UCSD-AML1 (cell line): Measurements from ENCODE around the gene CSNK1G1.
"Not testable (repeated sequence)": the region's sequence is repeated elsewhere in the genome, so short reads cannot be mapped to it uniquely, and the experiment has no call there.

Source experiments
- DNase-seq: peaks from one replicate; lab custom pipeline; 2025; ENCODE audit not compliant: unreplicated experiment; lab: John Stamatoyannopoulos, UW

The CSNK1G1 gene

DNA sequence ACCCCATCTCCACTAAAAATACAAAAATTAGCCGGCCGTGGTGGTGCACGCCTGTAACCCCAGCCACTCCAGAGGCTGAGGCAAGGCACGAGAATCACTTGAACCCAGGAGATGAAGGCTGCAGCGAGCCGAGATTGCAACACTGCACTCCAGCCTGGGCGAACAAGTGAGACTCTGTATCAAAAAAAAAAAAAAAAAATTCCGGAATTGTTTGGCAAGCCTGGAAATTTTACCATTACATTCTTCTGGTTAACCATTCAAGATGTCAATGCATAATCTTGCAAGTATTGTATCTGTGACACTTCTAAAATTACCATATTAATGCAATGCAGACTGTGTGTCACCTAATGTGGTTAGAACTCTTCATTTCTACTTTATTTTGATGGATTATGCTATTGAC is 67.0 kb downstream of the CSNK1G1 start:
- no peak for DNase-seq

DNA sequence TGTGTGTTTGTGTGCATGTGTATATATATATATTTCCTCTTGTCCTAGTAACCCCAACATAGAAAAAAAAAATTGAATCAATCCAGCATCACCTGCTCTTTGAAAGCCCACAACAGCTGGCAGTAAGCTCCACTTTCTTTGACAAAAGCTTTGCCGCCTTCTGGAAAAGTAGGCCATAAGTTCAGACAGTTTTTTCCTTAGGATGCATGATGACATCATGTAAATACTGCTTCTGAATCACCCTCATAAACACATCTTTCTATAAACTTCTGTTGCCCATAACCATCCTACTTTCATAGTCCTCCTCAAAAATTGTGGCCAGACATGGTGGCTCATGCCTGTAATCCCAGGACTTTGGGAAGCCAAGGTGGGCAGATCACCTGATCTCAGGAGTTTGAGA is 67.4 kb downstream of the CSNK1G1 start:
- DNase-seq, result no peak

DNA sequence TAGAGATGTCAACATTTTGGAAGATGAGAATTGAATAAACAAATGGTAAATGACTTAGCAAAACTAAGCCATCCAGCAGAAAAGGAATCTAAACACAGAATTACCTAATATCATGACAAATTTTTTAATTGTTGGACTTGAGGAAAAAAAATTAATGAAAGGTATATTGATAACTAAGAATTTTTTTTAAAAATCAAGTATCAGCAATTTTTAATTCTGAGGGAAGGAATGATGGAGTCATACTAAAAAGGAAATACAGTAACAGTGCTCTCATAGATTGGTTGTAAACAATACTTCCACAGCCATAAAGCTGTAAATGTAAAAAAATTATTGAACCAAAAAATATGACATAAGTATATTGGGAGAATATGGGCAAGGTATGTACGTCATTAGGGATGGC is 68.0 kb downstream of the CSNK1G1 start:
- no peak for DNase-seq

DNA sequence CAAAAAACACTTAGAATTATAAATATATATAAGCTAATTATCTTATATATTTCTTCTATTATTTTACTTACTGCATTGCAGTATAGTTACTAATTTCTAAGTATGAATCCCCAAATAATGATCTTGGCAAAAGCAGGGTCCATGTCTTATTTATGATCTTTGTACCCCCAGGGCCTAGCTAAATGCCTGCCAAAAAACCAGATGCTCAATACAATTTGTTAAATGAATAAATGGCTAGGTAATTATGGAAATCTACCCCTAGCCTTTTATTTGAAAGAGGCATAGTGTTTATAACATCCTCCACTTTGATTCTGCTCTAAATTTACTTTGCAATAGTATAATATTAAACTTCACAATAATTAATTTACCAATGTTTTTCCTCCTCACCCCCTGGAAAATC is 69.5 kb downstream of the CSNK1G1 start:
- no peak for DNase-seq

DNA sequence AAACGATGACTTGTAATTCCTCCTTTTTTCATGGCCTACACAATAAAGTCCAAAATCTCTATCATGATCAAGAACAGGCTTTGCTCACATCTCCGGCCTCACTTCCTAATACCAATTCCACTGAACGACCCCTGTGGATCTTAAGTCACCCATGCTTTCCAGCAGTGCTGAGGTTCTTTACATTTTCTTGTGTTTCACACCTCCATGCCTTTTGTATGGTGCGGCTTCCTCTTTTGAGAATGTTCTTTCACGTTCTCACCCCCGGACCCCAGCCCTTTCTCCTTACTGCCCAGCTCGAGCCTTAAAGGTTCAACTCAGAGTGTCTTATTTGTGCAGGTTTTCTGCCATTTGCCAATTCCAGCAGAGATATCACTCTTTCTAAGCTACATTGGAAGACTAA is 70.1 kb downstream of the CSNK1G1 start:
- no peak for DNase-seq

DNA sequence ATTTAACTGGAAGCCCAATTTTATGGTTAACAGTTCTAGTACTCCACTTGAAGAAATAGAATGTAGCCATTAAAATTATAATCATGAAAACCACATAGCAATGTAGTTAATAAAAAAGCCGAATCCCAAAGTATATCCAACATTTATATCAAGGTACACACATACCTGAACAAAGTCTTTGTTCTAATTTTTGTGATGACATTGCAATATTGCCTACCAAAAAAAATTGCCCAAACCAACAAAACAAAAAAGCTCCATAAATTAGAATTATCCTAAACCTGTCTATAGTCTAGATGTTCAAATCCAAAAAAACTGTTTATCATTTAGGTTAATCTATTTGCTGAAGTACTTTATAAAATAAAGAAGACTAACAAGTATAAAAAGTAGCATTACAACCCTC is 70.8 kb downstream of the CSNK1G1 start:
- no peak for DNase-seq

DNA sequence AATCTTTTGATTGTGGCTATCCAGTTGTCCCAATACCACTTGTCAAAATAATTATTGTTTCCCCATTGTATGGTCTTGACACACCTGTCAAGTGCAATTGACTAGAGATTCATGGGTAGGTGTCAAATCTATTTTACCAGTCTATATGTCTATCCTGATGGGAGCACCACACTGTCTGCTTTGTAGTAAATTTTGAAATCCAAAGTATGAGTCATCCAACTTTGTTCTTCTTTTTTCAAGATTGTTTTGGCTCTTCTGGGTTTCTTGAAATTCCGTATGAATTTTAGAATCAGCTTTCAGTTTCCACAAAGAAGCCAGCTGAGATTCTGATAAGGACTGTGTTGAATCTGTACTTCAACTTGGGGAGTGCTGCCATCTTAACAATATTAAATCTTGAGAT is 71.9 kb downstream of the CSNK1G1 start:
- no peak for DNase-seq

DNA sequence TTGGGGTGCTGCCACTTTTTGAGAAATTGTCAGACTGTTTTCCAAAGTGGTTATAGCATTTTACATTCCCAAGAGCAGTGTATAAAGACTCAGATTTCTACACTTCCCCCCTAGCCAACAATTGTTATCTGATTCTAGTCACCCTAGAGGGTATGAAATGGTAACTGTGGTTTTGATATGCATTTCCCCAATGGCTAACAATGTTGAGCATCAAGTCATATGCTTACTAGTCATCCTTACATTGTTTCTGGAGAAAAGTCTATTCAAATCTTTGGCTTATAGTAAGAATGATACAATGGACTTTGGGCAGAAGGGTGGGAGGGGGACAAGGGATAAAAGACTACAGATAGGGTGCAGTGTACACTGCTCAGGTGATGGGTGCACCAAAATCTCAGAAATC is 73.3 kb downstream of the CSNK1G1 start:
- no peak for DNase-seq

DNA sequence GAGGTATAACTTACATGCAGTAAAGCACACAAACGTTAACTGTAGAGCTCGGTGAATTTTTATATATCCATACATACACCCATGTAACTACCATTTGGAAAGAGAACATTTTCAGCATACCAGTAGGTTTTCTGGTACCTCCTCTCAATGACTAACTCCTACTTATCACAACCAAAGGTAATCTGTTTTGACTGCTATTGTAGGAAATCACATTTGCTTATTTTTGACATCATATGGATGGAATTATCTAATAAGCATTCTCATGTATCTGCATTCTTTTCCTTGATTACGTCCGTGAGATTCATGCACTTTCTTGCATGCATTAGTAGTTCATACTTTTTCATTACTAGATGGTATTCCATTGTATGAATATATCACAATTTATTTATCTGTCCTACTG is 76.8 kb downstream of the CSNK1G1 start:
- DNase-seq, result no peak

DNA sequence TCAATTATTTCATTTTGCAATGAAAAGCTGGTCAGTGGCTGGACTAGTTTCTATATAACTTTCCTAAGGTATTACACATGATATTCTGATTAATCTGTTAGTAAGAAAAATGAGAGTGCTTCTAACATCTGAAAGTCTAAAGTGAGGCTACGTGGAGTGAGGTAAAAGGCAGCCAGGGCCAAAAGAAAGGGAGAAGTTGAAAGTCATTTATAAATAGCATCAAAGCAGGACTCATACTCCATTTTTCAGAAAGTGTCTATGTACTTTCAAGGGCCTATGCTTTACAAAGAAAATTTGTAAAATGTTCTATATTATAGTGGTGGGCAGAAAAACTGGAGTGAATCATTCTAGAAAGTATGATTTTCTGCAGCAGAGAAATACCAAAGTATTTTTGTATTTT is 80.0 kb downstream of the CSNK1G1 start:
- no peak for DNase-seq

DNA sequence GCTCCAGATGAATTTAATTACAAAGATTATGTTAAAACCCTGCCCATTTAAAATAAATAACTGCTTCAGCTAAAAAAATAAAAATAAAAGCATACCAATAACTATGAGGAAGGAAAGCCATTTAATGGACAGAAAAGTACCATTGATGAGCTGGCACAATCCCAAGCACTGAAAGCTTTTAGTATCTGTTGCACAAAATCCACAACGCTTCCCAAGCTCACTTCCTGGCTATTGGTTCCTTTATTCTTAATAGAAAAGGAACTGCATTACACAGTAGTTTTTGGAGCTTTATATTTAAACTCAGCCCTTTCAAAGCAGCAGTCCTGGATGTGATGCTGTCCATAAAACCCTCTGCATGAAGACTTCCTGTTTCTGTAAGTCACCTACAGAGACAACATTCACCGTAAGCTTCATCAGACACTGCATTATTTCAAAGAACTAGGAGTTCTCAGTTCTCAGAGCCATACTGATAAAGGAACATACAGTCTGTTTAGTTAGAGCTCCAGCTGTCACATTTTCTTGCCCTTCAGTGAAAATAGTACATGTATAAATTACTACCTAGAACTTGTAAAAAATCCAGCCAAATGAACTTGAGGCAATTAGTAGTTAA is 81.5 kb downstream of the CSNK1G1 start:
- DNase-seq, result no peak

DNA sequence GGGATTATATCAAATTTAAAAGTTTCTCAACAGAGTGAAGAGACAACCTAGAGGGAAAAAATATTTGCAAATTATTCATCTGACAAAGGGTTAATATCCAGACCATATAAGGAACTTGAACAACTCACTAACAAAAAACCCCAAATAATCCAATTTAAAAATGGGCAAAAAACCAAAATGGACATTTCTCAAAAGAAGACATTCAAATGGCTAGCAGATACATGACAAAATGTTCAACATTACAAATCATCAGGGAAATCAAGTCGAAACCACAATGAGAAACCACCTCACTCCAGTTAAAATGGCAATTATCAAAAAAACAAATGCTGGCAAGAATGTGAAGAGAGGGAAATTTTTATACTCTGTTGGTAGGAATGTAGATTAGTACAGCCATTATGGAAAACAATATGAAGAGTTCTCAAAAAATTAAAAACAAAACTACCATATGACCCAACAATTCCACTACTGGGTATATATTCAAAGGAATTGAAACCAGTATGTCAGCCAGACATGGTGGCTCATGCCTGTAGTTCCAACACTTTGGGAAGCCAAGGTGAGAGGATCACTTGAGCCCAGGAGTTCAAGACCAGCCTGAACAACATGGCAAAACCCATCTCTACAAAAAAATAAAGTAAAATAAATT is 88.5 kb downstream of the CSNK1G1 start:
- no peak for DNase-seq

DNA sequence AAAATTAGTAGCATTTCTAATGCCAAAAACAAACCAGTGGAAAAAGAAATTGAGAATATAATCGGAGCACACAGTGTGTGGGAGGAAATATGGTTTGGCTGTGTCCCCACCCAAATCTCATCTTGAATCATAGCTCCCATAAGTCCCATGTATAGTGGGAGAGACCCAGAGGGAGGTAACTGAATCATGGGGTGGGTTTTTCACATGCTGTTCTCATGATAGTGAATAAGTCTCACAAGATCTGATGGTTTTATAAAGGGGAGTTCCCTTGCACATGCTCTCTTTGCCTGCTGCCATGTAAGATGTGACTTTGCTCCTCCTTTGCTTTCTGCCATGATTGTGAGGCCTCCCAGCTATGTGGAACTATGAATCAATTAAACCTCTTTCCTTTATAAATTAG is 90.8 kb downstream of the CSNK1G1 start:
- DNase-seq, result not testable (repeated sequence)

DNA sequence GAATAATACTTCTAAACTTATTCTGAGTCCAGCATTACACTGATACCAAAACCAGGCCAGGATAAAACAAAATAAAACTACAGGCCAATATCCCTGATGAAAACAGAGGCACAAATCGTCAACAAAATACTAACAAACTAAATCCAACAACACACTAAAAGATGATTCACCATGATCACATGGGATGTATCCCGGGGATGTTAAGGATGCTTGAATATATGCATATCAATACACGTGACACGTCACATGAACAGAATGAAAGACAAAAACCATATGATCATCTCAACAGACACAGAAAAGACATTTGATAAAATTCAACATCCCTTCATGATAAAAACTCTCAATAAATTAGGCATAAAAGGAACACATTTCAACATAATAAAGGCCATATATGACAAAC is 91.5 kb downstream of the CSNK1G1 start:
- no peak for DNase-seq

DNA sequence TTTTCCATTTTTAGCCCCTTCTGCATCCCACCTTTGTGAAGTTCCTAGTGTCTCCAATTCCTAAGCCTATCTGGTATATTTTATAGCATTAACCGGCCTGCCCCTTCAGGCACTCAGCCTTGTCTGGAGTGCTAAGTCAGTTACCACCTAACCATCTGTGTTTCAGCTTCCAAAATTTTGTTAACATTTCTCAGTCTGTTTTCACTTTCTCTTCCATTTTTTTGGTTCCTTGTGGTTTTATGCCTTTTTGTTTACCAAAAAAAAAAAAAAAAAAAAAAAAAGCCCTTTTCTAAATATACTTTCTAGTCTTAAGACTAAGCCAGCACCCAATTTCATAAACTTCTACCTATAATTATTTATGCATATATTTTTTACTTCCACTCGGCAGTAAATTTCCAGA is 92.4 kb downstream of the CSNK1G1 start:
- no peak for DNase-seq

DNA sequence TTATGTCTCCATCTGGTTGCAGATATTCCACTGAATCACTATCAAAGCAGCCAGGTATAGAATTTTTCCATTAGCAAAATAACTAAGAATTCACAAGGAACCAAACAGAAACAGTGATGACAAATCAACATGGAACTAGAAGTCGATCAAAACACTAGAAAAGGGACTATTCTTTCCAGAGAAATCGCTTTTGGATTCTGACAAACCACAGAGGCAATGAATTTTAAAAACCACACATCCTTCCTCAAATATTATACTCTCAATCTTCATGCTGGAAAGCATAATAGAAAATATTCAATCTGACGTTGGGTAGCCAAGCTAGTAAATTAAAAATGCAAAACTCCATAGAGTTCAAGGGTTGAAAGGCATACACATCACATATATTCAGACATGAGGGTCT is 99.9 kb downstream of the CSNK1G1 start:
- DNase-seq, result no peak

DNA sequence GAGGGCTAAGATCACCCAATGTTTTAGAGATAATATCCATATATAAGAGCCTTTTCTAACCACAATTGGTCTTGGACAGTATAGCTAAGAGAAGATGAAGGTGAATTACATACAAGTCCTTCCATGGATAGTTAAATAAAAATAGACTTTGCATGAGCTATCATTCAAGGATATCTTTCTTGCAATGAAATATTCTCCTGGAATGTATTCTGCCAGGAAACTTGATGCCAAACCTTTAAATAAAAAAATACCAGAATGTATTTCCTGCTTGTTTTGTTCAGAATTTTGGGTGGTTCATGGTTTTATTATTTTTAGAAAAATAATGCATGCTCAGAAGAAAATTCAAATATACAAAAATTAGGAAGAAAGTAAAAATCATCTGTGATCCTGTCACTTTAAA is 104.3 kb downstream of the CSNK1G1 start:
- DNase-seq, result no peak

DNA sequence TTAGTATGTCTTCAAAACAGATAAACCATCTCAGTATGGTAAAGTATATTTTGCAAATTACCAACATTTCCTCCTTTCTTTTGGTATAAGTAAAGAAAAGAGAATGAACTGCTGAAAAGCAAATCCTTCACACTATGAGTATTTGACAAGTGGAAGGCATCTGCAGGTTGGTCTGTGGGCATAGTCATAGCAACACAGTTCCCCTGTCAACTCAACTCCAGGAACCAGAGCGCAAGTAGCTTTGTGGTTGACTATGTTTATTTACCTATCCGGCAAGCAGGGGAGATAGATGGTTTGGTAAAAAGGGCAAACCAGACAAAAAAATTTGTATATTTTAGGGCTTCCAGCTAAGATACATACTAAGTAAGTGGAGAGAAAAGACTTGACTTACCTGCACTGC is 104.9 kb downstream of the CSNK1G1 start:
- DNase-seq, result no peak

DNA sequence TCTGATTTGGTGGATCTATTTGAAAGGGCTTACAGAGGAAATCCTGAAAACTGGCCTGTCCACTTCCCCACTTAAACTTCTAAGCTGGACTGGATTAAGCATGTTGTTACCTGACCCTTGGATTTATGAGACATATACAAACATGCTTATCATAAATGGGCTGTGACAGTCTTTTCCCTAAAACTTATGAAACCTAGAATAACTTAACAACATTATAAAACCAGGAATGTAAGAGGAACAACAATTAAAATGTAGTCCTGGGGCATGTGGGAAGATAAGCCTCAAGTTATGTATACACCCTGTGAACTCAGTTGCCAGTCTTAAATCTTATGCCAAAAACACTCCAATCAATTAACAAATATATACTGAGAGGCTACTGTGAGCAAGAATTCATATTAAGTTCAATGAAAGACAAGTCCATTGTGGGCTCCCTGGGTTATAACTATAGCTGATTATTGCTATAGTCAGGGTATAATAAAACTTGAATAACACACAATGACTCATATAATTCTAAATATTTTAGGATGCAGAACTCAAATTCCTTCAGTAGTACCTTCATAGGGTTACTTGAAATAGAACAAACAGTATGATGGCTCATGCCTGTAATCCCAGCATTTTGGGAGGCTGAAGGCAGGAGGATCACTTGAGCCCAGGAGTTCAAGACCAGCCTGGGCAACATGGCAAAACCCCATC is 105.9 kb downstream of the CSNK1G1 start:
- no peak for DNase-seq

DNA sequence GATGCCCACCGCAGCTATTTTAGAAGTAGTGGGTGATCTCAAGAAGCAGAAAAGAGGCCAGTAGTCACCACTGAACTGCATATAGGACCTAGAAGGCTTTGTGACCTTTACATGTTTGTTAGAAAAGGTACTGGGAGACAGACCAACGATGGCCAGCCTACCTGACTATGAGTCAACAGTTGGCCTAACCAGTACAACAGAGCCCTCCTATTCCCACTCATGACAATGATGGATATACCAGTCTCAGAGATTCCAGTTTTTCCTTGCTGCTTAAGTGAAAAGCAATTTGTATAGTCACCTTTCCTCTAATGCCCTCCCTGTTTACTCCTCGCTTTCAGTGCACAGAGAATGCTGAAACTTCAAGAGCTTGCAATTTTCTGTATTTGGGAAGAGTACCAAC is 106.6 kb downstream of the CSNK1G1 start:
- DNase-seq, result no peak

DNA sequence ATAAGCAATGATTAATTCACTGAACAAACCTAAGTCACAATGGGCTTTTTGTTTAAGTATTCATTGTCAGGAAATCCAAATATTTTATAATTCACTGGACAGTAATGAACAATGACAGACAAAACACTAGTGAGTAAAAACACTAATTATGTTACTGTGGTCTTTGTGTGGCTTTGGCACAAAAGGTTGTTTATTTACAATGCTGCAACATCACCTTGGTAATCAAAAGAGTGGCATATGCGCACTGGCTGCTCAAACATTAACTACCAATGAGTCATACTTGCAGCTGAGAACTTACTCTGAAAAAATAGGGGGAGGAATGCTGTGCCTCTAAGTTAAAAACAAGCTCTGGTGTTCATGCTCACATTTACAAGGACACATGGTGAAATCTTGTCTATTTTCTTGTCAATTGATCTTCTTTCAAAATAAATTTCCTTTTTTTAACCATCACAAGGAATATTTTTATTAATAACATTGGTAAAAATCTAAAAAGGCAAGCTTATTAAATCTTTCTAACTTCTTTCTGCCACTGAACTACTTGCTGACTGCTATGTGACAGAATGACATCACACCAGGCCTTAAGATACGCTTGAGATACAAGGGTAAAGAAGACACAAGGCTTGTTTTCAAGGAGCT is 107.9 kb downstream of the CSNK1G1 start:
- DNase-seq, result no peak

DNA sequence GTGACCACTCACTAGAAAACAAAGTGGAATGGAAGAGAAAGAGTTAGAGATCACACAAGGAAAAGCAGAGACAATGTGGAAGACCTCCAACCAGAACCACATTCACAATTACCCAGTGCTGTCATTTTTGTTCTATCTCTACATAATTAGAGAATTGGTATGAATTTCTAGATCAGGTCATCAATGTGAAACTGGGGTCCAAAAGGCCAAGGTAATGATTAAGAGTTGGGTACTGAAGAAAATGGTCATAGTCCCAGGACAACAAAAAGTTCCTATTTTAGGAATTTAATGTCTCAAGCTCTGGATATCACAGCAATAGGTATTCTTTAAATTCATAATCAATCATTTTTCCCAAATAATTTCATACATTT is 108.5 kb downstream of the CSNK1G1 start:
- DNase-seq, result no peak
